GM18502 (cell line): ENCODE data around the gene PRMT5.
A peak's percentile ranks its signal among the peaks of the same experiment; 100 is the strongest.

Experiments used
- ATAC-seq: cut with Tn5 transposase; IDR thresholded peaks from one replicate; pipeline ENCODE4 v1.9.1; 2021; ENCODE audit warnings: mild to moderate bottlenecking; ENCODE audit not compliant: unreplicated experiment, poor library complexity

The PRMT5 gene

GRCh38 chr14:22878271-22879246 lies 50.6 kb downstream of the PRMT5 start:
- no peak for ATAC-seq

- ATAC-seq = no peak
Measured at GRCh38 chr14:22877000-22877501, 52.1 kb downstream of the PRMT5 start.

- ATAC-seq = no peak
Measured at GRCh38 chr14:22875748-22876319, 53.3 kb downstream of the PRMT5 start.

GRCh38 chr14:22875003-22875747 lies 54.0 kb downstream of the PRMT5 start:
- ATAC-seq = no peak

- ATAC-seq = no peak
Measured at GRCh38 chr14:22872833-22873520, 56.2 kb downstream of the PRMT5 start.

- ATAC-seq = peak; percentile 27
Measured at GRCh38 chr14:22872033-22872832, 56.9 kb downstream of the PRMT5 start.

- peak; percentile 74 for ATAC-seq
Measured at GRCh38 chr14:22871224-22872032, 57.7 kb downstream of the PRMT5 start, which contains the start of gene LRP10. TSS of gene LRP10 (plus strand) at chr14:22871740. CDS start at chr14:22872304, 564 bp downstream.

- peak; percentile 54 for ATAC-seq
Measured at GRCh38 chr14:22870811-22871223, 58.4 kb downstream of the PRMT5 start.
